HepG2 (cell line): ENCODE measurements around the gene PAMR1. TPM values are rescaled to one million over a fixed set of nuclear protein-coding genes. Genes with fewer than 3 reads are reported as not detected.
"Not testable (repeated sequence)": the region's sequence is repeated elsewhere in the genome, so short reads cannot be mapped to it uniquely, and the experiment has no call there.

Experiments used
- ATAC-seq: fragments of 200-7000 bp; cut with Tn5 transposase; 3 replicates; pipeline ENCODE4 v1.9.1; 2020; ENCODE audit warnings: mild to moderate bottlenecking, moderate library complexity
- BruUV-seq: library from RNA; stranded (reverse); fragments of 400-500 nt; replicated peaks from 2 replicates; lab custom pipeline; 2021; lab: Mats Ljungman, UMichigan
- CTCF ChIA-PET: fragments of 300-600 bp; formaldehyde crosslinking; extraction: SDS; loops from one replicate; lab custom pipeline; 2021; ENCODE audit warnings: low total read pairs, inconsistent platforms, low intra/inter-chr PET ratio; lab: Yijun Ruan, JAX
- POLR2A ChIA-PET: fragments of 350-600 bp; sonication (Branson Sonifier 250); formaldehyde crosslinking; loops from one replicate; lab custom pipeline; 2020; ENCODE audit warnings: antibody characterized with exemption, inconsistent platforms; lab: Yijun Ruan, JAX
- DNase-seq: peaks from one replicate; pipeline ENCODE4 v3.0.0-alpha.2; 2015; ENCODE audit warnings: low spot score
- FAIRE-seq: peaks from 3 replicates; lab custom pipeline; 2011; peaks lifted over from hg19 to GRCh38; lab: Jason Lieb, UNC
- H2AFZ ChIP-seq: one replicate; pipeline ENCODE4 v1.6.1; 2011; ENCODE audit warnings: low read length, inconsistent platforms
- H3K27ac ChIP-seq: fragments of 300-600 bp; 3 replicates; pipeline ENCODE4 v1.8.0; 2011; ENCODE audit warnings: mixed run types, mild to moderate bottlenecking, mixed read lengths, low read length, inconsistent platforms; ENCODE audit not compliant: insufficient read depth; ENCODE audit errors: extremely low read length
- H3K27me3 ChIP-seq, 2 experiments: fragments of 200-600 bp in 1 of 2; 2 replicates in 1 of 2; 3 replicates in 1 of 2; pipeline versions ENCODE4 v1.6.0 to v1.8.0; 2011; ENCODE audit warnings: low read length in 2 of 2, mild to moderate bottlenecking in 2 of 2, moderate library complexity in 2 of 2, inconsistent platforms in 1 of 2; ENCODE audit not compliant: insufficient read depth in 2 of 2, control insufficient read depth in 1 of 2
- H3K36me3 ChIP-seq, 2 experiments: fragments of 200-600 bp in 1 of 2; replicated peaks in 1 of 2; 2 replicates in 1 of 2; 3 replicates in 1 of 2; pipeline versions ENCODE4 v1.5.1 to v1.8.0; 2011; ENCODE audit warnings: low read length in 2 of 2, inconsistent platforms in 1 of 2; ENCODE audit not compliant: insufficient read depth in 2 of 2, control insufficient read depth in 1 of 2
- H3K4me1 ChIP-seq: 2 replicates; pipeline ENCODE4 v1.5.1; 2012; ENCODE audit warnings: low read length, inconsistent platforms; ENCODE audit not compliant: insufficient read depth
- H3K4me2 ChIP-seq: 2 replicates; pipeline ENCODE4 v1.6.0; 2011; ENCODE audit warnings: low read depth, low read length, inconsistent platforms
- H3K4me3 ChIP-seq, 3 experiments: fragments of 200-600 bp in 1 of 3; sonication (generic), shearing (Covaris generic) in 1 of 3; replicated peaks in 1 of 3; 2 replicates each; pipeline ENCODE4 v1.5.1; 2011 to 2016; ENCODE audit warnings: low read length in 3 of 3, inconsistent platforms in 2 of 3, low read depth in 2 of 3, mild to moderate bottlenecking in 2 of 3, control low read depth in 1 of 3, mixed read lengths in 1 of 3; ENCODE audit not compliant: insufficient read depth in 1 of 3
- H3K79me2 ChIP-seq: one replicate; pipeline ENCODE4 v1.6.1; 2011; ENCODE audit warnings: low read length, inconsistent platforms; ENCODE audit not compliant: insufficient read depth
- H3K9ac ChIP-seq: 2 replicates; pipeline ENCODE4 v1.6.0; 2011; ENCODE audit warnings: mild to moderate bottlenecking, low read depth, low read length, inconsistent platforms; ENCODE audit not compliant: insufficient read depth
- H3K9me3 ChIP-seq: 2 replicates; pipeline ENCODE4 v1.5.1; 2012; ENCODE audit warnings: mild to moderate bottlenecking, low read length
- H4K20me1 ChIP-seq: 2 replicates; pipeline ENCODE4 v1.6.0; 2011; ENCODE audit warnings: inconsistent platforms, mild to moderate bottlenecking, low read length, moderate library complexity; ENCODE audit not compliant: insufficient read depth
- KDM5A ChIP-seq: fragments of 200-600 bp; sonication (generic); IDR thresholded peaks from 2 replicates; pipeline ENCODE4 v1.7.0; 2018; ENCODE audit warnings: antibody characterized with exemption, mild to moderate bottlenecking, low read length, borderline replicate concordance
- PLRG1 ChIP-seq: fragments of 450-650 bp; conservative IDR thresholded peaks from 2 replicates; pipeline ENCODE4 v1.6.1; 2016
- SIX4 ChIP-seq: sonication (generic); formaldehyde crosslinking; IDR thresholded peaks from 2 replicates; pipeline ENCODE4 v1.4.0; 2020; ENCODE audit warnings: missing genetic modification reagents
- ZNF674 ChIP-seq: sonication (generic); formaldehyde crosslinking; IDR thresholded peaks from 2 replicates; pipeline ENCODE4 v1.5.0; 2020; ENCODE audit warnings: low read depth, mild to moderate bottlenecking, missing genetic modification reagents
- WGBS: methylation state at CpG from one replicate; pipeline ENCODE4 v1.1.6; 2017; ENCODE audit warnings: low lambda C conversion rate; 5-methylcytosine and 5-hydroxymethylcytosine counted together
- in situ Hi-C: cut with HindIII; loops from 2 replicates; pipeline ENCODE4 v1.10.0; 2017; ENCODE audit warnings: low pct_unique_long_range_greater_than_20kb; ENCODE audit not compliant: extremely low pct_ligation_motif_present
- intact Hi-C: fragments of 100-400 bp; cut with micrococcal nuclease; formaldehyde crosslinking; loops from one replicate; pipeline ENCODE4 v1.10.0; 2022; ENCODE audit not compliant: unreplicated experiment
- polyA plus RNA-seq, 8 experiments: library from polyadenylated mRNA; depleted of rRNA in 3 of 8; stranded (reverse) in 7 of 8; unstranded in 1 of 8; fragments of >200 nt; fragmentation: Illumina TruSeq in 4 of 8; extraction: Trizol in 4 of 8; gene quantifications; 2 replicates each; pipeline versions ENCODE4 v1.2.1 to v1.2.3, GENCODE V29; 2011 to 2016; ENCODE audit warnings: low read depth in 4 of 8, missing spikeins in 1 of 8, mixed read lengths in 1 of 8; ENCODE audit not compliant: insufficient read depth in 1 of 8
- total RNA-seq, 5 experiments: library from RNA; depleted of rRNA; stranded (reverse); fragments of >200 nt; fragmentation: Illumina TruSeq; extraction: Trizol; gene quantifications; 2 replicates each; pipeline ENCODE4 v1.2.3, GENCODE V29; 2016; ENCODE audit warnings: low read depth in 1 of 5
- TF ChIP-seq, protein P1 (sequence below): IDR thresholded peaks from 2 replicates; pipeline ENCODE4 v1.6.1; 2016; ENCODE audit warnings: low read depth, missing genetic modification reagents, missing compliant biosample characterization
- TF ChIP-seq, protein P2 (sequence below): sonication (generic); formaldehyde crosslinking; IDR thresholded peaks from 2 replicates; pipeline ENCODE4 v1.4.0; 2020; ENCODE audit warnings: missing genetic modification reagents, borderline replicate concordance

Gene PAMR1
- total and polyA plus RNA-seq, 2 of the 13 experiments (the other 11 are each of a cell fraction or from before 2014, with no cell fraction given): not detected

DNA sequence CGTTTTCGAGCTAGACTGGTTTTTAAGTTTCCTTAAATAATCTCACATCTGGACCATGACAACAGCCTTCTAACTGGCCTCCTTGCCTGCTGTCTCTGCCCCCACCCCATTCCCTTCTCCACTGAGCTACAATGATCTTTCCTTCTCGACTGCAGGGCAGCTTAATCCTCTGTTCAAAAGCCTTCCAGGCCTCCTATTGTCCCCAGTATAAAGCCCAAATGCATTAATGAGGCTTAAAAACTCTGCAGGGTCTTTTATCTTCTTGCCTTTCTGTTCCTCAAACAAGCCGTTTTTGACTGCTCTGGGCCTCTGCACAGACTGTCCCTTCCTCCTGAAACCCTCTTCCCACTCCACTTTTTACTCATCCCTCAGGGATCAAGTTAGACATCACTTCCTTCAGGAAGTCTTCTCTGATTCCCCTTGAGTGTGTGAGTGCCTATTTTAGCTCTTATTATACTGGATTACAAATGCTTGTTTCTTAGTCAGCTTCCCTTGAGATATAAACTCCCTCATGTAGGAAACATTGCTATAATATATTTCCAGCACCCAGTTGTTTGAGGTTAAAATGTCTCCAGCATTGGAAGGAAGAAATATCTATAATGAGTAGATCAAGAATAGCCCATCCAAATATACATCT lies 23.6 kb upstream of the PAMR1 start (continued):
- TF ChIP-seq, protein P1, sequence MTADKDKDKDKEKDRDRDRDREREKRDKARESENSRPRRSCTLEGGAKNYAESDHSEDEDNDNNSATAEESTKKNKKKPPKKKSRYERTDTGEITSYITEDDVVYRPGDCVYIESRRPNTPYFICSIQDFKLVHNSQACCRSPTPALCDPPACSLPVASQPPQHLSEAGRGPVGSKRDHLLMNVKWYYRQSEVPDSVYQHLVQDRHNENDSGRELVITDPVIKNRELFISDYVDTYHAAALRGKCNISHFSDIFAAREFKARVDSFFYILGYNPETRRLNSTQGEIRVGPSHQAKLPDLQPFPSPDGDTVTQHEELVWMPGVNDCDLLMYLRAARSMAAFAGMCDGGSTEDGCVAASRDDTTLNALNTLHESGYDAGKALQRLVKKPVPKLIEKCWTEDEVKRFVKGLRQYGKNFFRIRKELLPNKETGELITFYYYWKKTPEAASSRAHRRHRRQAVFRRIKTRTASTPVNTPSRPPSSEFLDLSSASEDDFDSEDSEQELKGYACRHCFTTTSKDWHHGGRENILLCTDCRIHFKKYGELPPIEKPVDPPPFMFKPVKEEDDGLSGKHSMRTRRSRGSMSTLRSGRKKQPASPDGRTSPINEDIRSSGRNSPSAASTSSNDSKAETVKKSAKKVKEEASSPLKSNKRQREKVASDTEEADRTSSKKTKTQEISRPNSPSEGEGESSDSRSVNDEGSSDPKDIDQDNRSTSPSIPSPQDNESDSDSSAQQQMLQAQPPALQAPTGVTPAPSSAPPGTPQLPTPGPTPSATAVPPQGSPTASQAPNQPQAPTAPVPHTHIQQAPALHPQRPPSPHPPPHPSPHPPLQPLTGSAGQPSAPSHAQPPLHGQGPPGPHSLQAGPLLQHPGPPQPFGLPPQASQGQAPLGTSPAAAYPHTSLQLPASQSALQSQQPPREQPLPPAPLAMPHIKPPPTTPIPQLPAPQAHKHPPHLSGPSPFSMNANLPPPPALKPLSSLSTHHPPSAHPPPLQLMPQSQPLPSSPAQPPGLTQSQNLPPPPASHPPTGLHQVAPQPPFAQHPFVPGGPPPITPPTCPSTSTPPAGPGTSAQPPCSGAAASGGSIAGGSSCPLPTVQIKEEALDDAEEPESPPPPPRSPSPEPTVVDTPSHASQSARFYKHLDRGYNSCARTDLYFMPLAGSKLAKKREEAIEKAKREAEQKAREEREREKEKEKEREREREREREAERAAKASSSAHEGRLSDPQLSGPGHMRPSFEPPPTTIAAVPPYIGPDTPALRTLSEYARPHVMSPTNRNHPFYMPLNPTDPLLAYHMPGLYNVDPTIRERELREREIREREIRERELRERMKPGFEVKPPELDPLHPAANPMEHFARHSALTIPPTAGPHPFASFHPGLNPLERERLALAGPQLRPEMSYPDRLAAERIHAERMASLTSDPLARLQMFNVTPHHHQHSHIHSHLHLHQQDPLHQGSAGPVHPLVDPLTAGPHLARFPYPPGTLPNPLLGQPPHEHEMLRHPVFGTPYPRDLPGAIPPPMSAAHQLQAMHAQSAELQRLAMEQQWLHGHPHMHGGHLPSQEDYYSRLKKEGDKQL: no peak
- TF ChIP-seq ZNF674 (CRISPR knock-in tag): no peak
- TF ChIP-seq, protein P2, sequence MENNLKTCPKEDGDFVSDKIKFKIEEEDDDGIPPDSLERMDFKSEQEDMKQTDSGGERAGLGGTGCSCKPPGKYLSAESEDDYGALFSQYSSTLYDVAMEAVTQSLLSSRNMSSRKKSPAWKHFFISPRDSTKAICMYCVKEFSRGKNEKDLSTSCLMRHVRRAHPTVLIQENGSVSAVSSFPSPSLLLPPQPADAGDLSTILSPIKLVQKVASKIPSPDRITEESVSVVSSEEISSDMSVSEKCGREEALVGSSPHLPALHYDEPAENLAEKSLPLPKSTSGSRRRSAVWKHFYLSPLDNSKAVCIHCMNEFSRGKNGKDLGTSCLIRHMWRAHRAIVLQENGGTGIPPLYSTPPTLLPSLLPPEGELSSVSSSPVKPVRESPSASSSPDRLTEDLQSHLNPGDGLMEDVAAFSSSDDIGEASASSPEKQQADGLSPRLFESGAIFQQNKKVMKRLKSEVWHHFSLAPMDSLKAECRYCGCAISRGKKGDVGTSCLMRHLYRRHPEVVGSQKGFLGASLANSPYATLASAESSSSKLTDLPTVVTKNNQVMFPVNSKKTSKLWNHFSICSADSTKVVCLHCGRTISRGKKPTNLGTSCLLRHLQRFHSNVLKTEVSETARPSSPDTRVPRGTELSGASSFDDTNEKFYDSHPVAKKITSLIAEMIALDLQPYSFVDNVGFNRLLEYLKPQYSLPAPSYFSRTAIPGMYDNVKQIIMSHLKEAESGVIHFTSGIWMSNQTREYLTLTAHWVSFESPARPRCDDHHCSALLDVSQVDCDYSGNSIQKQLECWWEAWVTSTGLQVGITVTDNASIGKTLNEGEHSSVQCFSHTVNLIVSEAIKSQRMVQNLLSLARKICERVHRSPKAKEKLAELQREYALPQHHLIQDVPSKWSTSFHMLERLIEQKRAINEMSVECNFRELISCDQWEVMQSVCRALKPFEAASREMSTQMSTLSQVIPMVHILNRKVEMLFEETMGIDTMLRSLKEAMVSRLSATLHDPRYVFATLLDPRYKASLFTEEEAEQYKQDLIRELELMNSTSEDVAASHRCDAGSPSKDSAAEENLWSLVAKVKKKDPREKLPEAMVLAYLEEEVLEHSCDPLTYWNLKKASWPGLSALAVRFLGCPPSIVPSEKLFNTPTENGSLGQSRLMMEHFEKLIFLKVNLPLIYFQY (CRISPR knock-in tag): no peak
- no peak for TF ChIP-seq SIX4 (CRISPR knock-in tag)
- TF ChIP-seq KDM5A: no peak
- no peak for TF ChIP-seq PLRG1

DNA sequence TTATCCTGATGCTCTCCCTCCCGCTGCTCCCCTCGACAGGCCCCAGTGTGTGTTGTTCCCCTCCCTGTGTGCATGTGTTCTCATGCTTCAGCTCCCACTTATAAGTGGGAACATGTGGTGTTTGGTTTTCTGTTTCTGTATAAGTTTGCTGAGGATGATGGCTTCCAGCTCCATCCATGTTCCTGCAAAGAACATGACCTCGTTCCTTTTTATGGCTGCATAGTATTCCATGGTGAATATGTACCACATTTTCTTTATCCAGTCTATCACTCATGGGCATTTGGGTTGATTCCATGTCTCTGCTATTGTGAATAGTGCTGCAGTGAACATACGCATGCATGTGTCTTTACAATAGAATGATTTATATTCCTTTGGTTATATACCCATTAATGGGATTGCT lies 22.6 kb upstream of the PAMR1 start:
- POLR2A ChIA-PET, in situ Hi-C loops, H3K27ac ChIP-seq, H3K9me3 ChIP-seq, H4K20me1 ChIP-seq, H3K4me1 ChIP-seq, BruUV-seq, H2AFZ ChIP-seq, ATAC-seq, DNase-seq, H3K9ac ChIP-seq, FAIRE-seq, H3K4me2 ChIP-seq, H3K79me2 ChIP-seq, CTCF ChIA-PET, H3K36me3 ChIP-seq, H3K4me3 ChIP-seq, intact Hi-C loops: not testable (repeated sequence)
- peaks cover 0 to 20% of the 10 kb centered on the region in 2 experiments; a peak in 3 of 5 replicates for H3K27me3 ChIP-seq
- 23% methylated on average over 4 of the region's 4 CpGs for WGBS
